NCI-H774 (cell line): ENCODE results near the gene TAS1R3.

ENCODE experiments used
- DNase-seq: peaks from one replicate; lab custom pipeline; 2025; lab: John Stamatoyannopoulos, UW

Gene TAS1R3

DNA sequence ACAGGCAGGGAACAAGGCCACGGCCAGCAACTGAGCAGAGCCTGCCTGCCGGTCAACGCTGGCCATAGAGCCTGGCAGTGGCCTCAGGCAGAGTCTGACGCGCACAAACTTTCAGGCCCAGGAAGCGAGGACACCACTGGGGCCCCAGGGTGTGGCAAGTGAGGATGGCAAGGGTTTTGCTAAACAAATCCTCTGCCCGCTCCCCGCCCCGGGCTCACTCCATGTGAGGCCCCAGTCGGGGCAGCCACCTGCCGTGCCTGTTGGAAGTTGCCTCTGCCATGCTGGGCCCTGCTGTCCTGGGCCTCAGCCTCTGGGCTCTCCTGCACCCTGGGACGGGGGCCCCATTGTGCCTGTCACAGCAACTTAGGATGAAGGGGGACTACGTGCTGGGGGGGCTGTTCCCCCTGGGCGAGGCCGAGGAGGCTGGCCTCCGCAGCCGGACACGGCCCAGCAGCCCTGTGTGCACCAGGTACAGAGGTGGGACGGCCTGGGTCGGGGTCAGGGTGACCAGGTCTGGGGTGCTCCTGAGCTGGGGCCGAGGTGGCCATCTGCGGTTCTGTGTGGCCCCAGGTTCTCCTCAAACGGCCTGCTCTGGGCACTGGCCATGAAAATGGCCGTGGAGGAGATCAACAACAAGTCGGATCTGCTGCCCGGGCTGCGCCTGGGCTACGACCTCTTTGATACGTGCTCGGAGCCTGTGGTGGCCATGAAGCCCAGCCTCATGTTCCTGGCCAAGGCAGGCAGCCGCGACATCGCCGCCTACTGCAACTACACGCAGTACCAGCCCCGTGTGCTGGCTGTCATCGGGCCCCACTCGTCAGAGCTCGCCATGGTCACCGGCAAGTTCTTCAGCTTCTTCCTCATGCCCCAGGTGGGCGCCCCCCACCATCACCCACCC lies at the start of gene TAS1R3:
Gene TAS1R3, plus strand, starts transcription at position 213 of the 898 bp plus-strand sequence. Its CDS starts 66 bp downstream, at position 279.
- no peak for DNase-seq

DNA sequence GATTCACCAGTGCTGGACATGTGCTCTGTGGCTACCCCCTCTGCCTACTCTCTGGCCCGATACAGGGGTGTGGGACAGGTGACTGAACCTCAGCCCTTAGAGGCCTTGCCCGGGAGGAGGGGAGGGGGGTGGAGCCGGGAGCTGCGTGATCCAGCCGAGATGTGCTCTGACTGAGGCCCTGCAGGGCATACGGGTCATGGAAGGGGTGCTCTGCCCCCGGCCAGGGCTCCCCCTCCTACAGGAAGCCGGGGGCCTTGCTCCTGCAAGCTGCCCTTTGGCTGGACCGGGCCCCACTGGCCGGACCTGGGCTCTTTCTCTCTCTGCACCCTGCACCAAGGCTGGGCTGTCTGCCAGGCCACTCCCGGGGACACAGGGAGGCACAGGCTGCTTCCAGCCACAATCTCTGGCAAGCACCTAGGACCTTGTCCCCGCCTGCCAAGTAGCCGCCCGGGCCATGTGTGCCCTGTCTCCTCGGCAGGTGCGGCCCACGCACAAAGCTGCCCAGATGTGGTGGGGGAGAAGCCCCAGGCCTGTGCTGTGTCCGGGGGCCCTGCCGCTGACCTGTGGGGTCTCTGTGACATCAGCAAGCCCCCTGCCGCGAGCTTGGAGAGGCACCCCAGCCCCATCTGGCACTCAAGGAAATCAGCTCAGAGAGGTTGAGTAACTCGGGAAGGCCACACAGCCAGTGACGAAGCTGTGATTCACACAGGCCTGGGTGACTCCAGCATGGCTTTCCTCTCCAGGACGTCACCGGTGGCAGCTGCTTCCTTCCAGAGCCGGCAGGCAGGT lies 49.4 kb upstream of the TAS1R3 start:
- DNase-seq: no peak

GRCh38 chr1:1282998-1283397 lies 48.1 kb upstream of the TAS1R3 start:
- no peak for DNase-seq

DNA sequence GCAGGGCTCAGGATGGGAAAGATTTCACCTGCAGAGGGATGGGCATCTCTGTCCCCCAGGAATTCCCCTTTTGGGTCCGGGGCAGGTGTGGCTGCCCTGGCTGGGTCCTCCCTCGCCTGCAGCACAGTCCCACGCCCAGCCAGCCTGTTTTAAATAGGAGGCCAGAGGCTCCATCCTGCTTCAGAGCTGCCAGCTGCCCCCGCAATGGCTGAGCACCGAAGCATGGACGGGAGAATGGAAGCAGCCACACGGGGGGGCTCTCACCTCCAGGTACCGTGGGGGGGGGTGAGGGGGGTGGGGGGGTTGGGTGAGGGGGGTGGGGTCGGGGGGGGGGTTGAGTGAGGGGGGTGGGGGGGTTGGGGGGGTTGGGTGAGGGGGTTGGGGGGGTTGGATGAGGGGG lies 47.3 kb upstream of the TAS1R3 start:
- DNase-seq: no peak

DNA sequence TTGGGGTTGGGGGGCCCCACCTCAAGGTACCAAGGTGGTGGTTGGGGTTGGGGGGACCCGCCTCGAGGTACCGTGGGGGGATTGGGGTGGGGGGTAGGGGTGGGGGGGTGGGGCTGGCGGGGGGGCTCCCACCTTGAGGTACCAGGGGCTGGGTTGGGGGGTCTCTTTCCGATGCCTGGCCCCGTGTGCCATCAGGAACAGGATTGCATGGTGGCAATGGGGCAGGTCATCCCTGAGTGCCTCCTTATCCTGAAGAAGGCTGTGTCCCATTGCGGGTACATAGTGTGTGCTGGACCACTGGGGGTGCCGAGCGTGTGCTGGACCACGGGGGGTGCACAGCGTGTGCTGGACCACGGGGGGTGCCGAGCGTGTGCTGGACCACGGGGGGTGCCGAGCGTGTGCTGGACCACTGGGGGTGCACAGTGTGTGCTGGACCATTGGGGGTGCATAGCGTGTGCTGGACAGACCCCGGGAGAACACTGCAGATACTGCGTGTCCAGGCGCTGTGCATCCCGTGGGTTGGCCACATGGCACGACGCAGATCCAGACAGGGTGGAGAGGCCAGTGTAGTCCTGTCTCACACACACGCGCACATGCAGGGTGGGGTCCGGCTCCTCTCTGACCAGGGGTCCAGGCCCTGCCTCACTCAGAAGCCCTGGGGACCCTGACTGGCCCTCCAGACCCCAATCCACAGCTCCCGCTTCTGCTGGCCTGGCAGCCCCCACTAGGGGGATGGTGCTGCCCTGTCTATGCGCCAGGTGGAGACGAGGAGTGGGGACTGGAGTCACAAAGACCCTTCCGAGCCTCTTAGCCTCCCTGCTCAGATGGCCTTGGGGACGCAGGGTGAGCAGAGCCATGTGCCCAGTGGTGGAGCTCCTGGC lies 46.6 kb upstream of the TAS1R3 start:
- no peak for DNase-seq

DNA sequence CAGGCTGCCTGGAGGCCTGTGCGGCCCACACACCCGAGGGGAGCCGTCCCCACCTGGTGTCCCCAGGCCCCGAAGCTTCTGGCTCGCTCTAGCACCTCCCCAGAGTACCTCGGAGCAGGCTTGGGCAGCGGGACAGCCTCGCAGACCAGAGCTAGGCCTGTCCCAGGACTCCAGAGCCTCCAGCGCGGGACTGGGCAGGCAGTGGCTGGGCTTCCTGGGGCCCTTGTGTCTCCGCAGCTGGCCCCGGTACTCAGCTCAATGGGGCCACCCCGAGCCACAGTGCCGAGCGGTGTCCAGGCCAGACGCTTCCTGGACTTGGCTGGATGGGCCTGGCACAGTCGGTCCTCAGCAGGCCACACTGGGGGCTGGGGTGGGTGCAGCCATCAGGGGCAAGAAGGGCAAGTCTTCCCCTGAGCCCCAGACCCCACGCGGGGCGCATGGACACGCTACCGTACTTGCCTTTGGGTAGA lies 45.9 kb upstream of the TAS1R3 start:
- DNase-seq: no peak

GRCh38 chr1:1285611-1286311 lies 45.3 kb upstream of the TAS1R3 start:
- DNase-seq: no peak

DNA sequence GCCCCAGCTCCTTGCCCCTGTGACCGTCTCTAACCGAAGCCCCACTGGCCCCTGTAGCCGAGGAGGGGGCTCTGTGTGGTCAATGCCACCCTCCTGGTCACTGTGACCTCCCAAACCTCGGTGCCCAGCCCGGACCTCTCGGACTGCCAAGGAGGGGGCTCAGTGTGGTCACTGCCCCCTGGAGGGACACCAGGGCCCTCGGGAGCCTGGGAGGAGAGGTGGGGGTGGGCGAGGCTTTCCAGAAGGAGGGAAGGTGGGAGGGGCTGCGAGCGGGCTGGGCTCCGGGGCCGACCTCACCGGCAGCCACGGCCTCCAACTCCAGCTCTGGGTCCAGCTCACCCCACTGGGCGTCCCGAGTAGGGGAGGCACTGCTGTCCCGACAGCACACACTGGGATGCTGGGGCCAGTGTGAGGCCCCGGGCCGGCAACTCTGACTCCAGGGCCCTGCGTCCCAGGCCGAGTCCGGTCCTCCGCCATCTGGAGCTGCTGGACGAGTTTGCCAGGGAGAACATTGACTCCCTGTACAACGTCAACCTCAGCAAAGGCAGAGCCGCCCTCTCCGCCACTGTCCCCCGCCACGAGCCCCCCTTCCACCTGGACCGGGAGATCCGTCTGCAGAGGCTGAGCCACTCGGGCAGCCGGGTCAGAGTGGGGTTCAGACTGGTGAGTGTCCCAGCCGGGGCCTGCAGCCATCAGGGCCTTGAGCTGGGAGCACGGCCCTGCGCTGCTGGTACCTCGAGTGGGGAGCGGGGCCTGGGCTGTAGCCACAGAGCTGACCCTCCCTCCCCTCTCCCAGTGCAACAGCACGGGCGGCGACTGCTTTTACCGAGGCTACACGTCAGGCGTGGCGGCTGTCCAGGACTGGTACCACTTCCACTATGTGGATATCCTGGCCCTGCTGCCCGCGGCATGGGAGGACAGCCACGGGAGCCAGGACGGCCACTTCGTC lies 44.5 kb upstream of the TAS1R3 start:
- no peak for DNase-seq

DNA sequence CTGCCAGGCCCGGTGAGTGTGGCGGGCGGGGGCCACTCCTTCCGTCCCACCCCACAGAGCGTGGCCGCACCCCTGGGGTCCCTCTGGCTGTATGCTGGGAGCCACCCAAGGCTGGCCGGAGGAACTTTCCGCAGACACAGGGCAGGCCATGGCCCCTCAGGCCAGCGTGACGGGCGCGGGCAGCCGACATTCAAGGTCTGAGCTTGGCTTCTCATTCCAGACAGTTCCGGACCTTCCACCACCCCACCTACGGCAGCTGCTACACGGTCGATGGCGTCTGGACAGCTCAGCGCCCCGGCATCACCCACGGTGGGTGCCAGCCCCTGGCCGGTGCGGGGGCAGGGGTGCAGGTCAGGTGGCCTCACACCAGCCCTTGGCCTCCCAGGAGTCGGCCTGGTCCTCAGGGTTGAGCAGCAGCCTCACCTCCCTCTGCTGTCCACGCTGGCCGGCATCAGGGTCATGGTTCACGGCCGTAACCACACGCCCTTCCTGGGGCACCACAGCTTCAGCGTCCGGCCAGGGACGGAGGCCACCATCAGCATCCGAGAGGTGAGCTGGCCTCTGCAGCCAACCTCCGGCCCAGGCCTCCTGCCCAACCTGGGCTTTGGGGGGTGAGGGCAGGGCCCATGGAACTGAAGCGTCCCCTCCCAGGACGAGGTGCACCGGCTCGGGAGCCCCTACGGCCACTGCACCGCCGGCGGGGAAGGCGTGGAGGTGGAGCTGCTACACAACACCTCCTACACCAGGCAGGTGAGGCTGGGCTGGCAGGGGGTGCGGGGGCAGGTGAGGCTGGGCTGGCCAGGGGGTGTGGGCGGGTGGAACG lies 43.6 kb upstream of the TAS1R3 start:
- no peak for DNase-seq

DNA sequence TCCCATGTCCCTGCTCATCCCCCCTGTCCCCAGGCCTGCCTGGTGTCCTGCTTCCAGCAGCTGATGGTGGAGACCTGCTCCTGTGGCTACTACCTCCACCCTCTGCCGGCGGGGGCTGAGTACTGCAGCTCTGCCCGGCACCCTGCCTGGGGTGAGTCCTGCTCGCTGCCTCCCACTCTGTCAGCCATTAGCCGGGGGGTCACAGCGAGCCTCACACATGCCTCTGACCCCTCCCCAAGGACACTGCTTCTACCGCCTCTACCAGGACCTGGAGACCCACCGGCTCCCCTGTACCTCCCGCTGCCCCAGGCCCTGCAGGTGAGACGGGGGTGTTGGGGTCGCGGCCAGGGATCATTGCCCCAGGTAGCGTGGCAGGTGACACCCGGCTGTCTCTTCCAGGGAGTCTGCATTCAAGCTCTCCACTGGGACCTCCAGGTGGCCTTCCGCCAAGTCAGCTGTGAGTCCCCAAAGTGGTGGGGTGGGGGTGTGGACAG lies 40.8 kb upstream of the TAS1R3 start:
- DNase-seq: peak; percentile 6

GRCh38 chr1:1291023-1291528 lies 40.0 kb upstream of the TAS1R3 start:
- DNase-seq: no peak

DNA sequence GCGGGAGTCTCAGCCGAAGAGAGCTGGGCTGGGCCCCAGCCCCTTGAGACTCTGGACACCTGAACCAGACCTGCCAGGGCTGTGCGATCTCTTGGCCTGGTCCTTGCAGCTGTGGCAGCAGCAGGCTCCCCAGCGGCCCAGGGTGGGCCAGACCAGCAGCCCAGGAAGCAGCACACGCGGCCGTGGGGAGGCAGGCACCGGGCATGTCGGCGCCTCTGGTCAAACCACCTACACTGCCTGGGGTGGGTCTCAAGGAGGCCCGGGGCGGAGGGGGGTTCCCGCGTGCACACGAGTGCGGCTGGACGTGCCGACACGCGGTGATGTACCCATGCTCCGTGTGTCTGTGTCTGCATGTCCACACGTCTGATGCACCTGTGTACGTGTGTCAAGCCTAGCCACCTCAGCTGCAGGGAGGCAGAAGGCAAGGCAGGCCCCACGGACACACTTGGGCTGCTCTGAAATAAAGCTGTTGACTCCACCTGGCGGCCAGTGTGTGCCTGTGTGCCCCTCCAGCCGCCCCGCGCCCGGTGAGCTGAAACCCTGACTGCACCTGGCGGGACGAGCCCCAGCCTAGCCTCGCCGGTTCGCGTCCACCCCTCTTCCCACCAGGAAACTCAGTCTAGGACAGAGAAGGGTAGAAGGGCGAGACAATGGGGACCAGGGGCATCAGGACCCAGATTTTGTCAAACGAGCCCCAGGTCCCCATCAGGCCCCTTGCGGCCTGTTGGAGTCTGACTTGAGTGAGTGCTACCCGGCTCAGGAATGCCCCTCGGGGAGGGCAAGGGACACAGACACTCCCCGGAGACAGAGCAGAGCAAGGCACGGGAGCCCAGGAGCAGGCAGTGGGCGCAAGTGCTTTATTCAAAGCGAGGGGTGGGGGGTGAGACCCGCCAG lies 39.3 kb upstream of the TAS1R3 start:
- peak; percentile 14 for DNase-seq

DNA sequence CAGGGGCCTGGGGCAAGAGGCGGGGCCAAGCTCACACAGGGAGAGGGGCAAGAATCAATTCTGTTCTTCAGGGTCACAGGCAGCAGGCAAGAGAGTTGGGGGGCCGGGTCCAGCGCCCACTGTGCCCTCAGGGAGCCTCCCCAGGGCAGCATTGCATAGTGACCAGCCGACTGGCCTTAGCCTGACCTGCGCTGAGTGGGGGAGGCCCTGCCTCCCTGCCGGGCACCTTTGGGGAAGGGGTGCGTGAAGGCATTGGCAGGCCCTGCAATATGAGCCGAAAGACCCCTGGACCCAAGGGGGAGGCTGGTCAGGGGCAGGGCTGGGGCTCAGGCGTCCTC lies 38.7 kb upstream of the TAS1R3 start:
- no peak for DNase-seq

DNA sequence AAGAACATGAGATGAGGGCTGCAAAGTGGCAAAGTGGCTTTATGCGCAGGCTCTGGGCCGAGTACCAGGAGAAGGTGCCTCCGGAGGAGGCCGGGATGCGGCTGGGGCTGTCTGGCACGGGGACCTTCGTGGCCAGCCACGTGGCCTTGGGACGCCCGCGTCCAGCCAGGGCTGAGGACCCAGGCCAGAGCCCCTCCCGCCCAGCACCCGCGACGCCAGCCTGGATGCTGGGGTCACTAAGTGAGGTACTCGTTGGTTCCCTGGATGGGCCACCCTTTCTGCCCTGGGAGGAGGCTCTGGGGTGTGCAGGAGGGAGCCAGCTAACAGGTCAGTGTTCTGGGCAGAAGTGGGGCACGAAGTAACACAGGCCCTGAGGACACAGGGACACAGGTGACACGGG lies 38.2 kb upstream of the TAS1R3 start:
- no peak for DNase-seq

GRCh38 chr1:1293263-1294249 lies 37.5 kb upstream of the TAS1R3 start:
- no peak for DNase-seq

GRCh38 chr1:1294250-1294890 lies 36.7 kb upstream of the TAS1R3 start:
- DNase-seq: no peak
